HCT116 (cell line): ENCODE data around the gene SPOP. TPM values are rescaled to one million over a fixed set of nuclear protein-coding genes. Genes with fewer than 3 reads are reported as not detected.
A peak's percentile ranks its signal among the peaks of the same experiment; 100 is the strongest.
"Not testable (repeated sequence)": the region's sequence is repeated elsewhere in the genome, so short reads cannot be mapped to it uniquely, and the experiment has no call there.

ENCODE experiments used
- ATAC-seq: fragments of 200-7000 bp; cut with Tn5 transposase; 2 replicates; pipeline ENCODE4 v1.9.1; 2020; ENCODE audit warnings: mild to moderate bottlenecking, moderate library complexity
- BruUV-seq: library from RNA; stranded (reverse); fragments of 400-500 nt; replicated peaks from 2 replicates; lab custom pipeline; 2021; lab: Mats Ljungman, UMichigan
- CTCF ChIA-PET: fragments of 300-600 bp; sonication (Branson Sonifier 250); formaldehyde crosslinking; loops from one replicate; lab custom pipeline; 2021; ENCODE audit warnings: antibody characterized with exemption; lab: Charles Lee
- POLR2A ChIA-PET: fragments of 300-600, 350-600 bp; sonication (Branson Sonifier 250); formaldehyde crosslinking; loops from one replicate; lab custom pipeline; 2021; ENCODE audit warnings: antibody characterized with exemption; lab: Charles Lee
- RAD21 ChIA-PET, 2 experiments: fragments of 300-600 bp; sonication (Branson Sonifier 250); formaldehyde crosslinking; loops; one replicate each; lab custom pipeline; 2023; ENCODE audit warnings: low total read pairs in 2 of 2; ENCODE audit not compliant: uncharacterized antibody in 2 of 2, unreplicated experiment in 2 of 2, low non-redundant PET in 1 of 2; lab: Charles Lee
- DNase-seq: peaks from one replicate; pipeline ENCODE4 v3.0.0-alpha.2; 2010; ENCODE audit warnings: low read depth, low spot score
- H2AFZ ChIP-seq: fragments of 200-600 bp; shearing (Covaris generic), sonication (generic); 2 replicates; pipeline ENCODE4 v1.6.1; 2017; ENCODE audit warnings: low read depth, mixed run types, mixed read lengths, antibody characterized with exemption, low read length; ENCODE audit not compliant: poor library complexity, severe bottlenecking
- H3K27ac ChIP-seq: 2 replicates; pipeline ENCODE4 v1.5.1; 2012; ENCODE audit warnings: low read depth, low read length
- H3K27me3 ChIP-seq: fragments of 200-600 bp; sonication (generic); 2 replicates; pipeline ENCODE4 v1.6.1; 2016; ENCODE audit warnings: mixed run types, low read length, mixed read lengths; ENCODE audit not compliant: insufficient read depth
- H3K36me3 ChIP-seq, 2 experiments: fragments of 200-500 bp in 1 of 2; fragments of 200-600 bp in 1 of 2; sonication (Bioruptor generic) in 1 of 2; sonication (generic) in 1 of 2; 2 replicates each; pipeline versions ENCODE4 v1.5.1 to v1.6.1; 2014 to 2016; ENCODE audit warnings: low read length in 2 of 2, inconsistent platforms in 1 of 2, mixed read lengths in 1 of 2, mixed run types in 1 of 2; ENCODE audit not compliant: insufficient read depth in 2 of 2, control insufficient read depth in 1 of 2
- H3K4me1 ChIP-seq, 2 experiments: fragments of 200-600 bp in 1 of 2; sonication (generic) in 1 of 2; 2 replicates each; pipeline versions ENCODE4 v1.5.1 to v1.6.1; 2012 to 2017; ENCODE audit warnings: low read length in 2 of 2, inconsistent platforms in 1 of 2, mild to moderate bottlenecking in 1 of 2, mixed read lengths in 1 of 2, mixed run types in 1 of 2, moderate library complexity in 1 of 2; ENCODE audit not compliant: insufficient read depth in 2 of 2, control insufficient read depth in 1 of 2
- H3K4me2 ChIP-seq: fragments of 200-600 bp; sonication (generic); 2 replicates; pipeline ENCODE4 v1.6.1; 2017; ENCODE audit warnings: mixed run types, low read length, mixed read lengths
- H3K4me3 ChIP-seq, 2 experiments: fragments of 200-600 bp in 1 of 2; sonication (generic) in 1 of 2; replicated peaks in 1 of 2; 2 replicates each; pipeline ENCODE4 v1.5.1; 2011 to 2016; ENCODE audit warnings: low read length in 2 of 2, control low read depth in 1 of 2, low read depth in 1 of 2, mild to moderate bottlenecking in 1 of 2, mixed read lengths in 1 of 2, mixed run types in 1 of 2
- H3K79me2 ChIP-seq: fragments of 200-600 bp; sonication (generic); 2 replicates; pipeline ENCODE4 v1.6.1; 2017; ENCODE audit warnings: mild to moderate bottlenecking, mixed run types, low read length, moderate library complexity, mixed read lengths; ENCODE audit not compliant: insufficient read depth
- H3K9ac ChIP-seq: fragments of 200-600 bp; sonication (generic); 2 replicates; pipeline ENCODE4 v1.6.1; 2016; ENCODE audit warnings: low read length, mixed read lengths
- H3K9me2 ChIP-seq: fragments of 200-600 bp; sonication (generic), shearing (Covaris generic); 2 replicates; pipeline ENCODE4 v1.6.1; 2017; ENCODE audit warnings: mixed run types, mild to moderate bottlenecking, moderate library complexity; ENCODE audit not compliant: insufficient read depth
- H3K9me3 ChIP-seq, 2 experiments: fragments of 200-500 bp in 1 of 2; fragments of 200-600 bp in 1 of 2; sonication (Bioruptor generic) in 1 of 2; sonication (generic) in 1 of 2; 2 replicates each; pipeline ENCODE4 v1.6.1; 2014 to 2017; ENCODE audit warnings: low read length in 2 of 2, mixed read lengths in 2 of 2, inconsistent platforms in 1 of 2, low read depth in 1 of 2, mild to moderate bottlenecking in 1 of 2, mixed run types in 1 of 2, moderate library complexity in 1 of 2; ENCODE audit not compliant: control insufficient read depth in 1 of 2, insufficient read depth in 1 of 2
- H4K20me1 ChIP-seq: fragments of 200-600 bp; sonication (generic), shearing (Covaris generic); 2 replicates; pipeline ENCODE4 v1.6.1; 2017; ENCODE audit warnings: mixed run types, mild to moderate bottlenecking, moderate library complexity; ENCODE audit not compliant: insufficient read depth
- ATF3 ChIP-seq: IDR thresholded peaks from 2 replicates; pipeline ENCODE4 v1.6.1; 2012
- CBX3 ChIP-seq: IDR thresholded peaks from 2 replicates; pipeline ENCODE4 v1.6.1; 2012; ENCODE audit warnings: low read depth
- ELF1 ChIP-seq: IDR thresholded peaks from 2 replicates; pipeline ENCODE4 v1.6.1; 2012; ENCODE audit warnings: low read depth, borderline replicate concordance
- EZH2 ChIP-seq: fragments of 200-600 bp; sonication (generic); IDR thresholded peaks from 2 replicates; pipeline ENCODE4 v1.6.1; 2017; ENCODE audit warnings: antibody characterized with exemption, mixed run types
- JUND ChIP-seq: IDR thresholded peaks from 2 replicates; pipeline ENCODE4 v1.6.1; 2012
- MAX ChIP-seq: IDR thresholded peaks from 2 replicates; pipeline ENCODE4 v1.6.1; 2012
- POLR2A ChIP-seq: IDR thresholded peaks from 2 replicates; pipeline ENCODE4 v1.7.0; 2011; ENCODE audit warnings: borderline replicate concordance; ENCODE audit not compliant: insufficient read depth, insufficient read length; ENCODE audit errors: extremely low read depth
- POLR2AphosphoS5 ChIP-seq: IDR thresholded peaks from 2 replicates; pipeline ENCODE4 v1.6.1; 2011; ENCODE audit warnings: mild to moderate bottlenecking, low read depth, low read length, moderate library complexity
- SRF ChIP-seq: IDR thresholded peaks from 2 replicates; pipeline ENCODE4 v1.6.1; 2012; ENCODE audit warnings: low read depth
- TCF7L2 ChIP-seq: IDR thresholded peaks from 2 replicates; pipeline ENCODE4 v1.7.0; 2011; ENCODE audit warnings: borderline replicate concordance, inconsistent platforms; ENCODE audit not compliant: insufficient read depth, insufficient read length; ENCODE audit errors: extremely low read depth
- YY1 ChIP-seq: IDR thresholded peaks from 2 replicates; pipeline ENCODE4 v1.6.1; 2011; ENCODE audit warnings: low read length, low read depth, moderate library complexity, mild to moderate bottlenecking; ENCODE audit not compliant: insufficient replicate concordance; ENCODE audit errors: extremely low read depth
- ZBTB33 ChIP-seq: IDR thresholded peaks from 2 replicates; pipeline ENCODE4 v1.6.1; 2011; ENCODE audit warnings: mild to moderate bottlenecking, low read length, moderate library complexity; ENCODE audit not compliant: insufficient replicate concordance; ENCODE audit errors: extremely low read depth
- ZFX ChIP-seq: fragments of 450-650 bp; IDR thresholded peaks from 2 replicates; pipeline ENCODE4 v1.6.1; 2017
- ZNF274 ChIP-seq: fragments of 200-500 bp; sonication (Bioruptor generic); IDR thresholded peaks from 2 replicates; pipeline ENCODE4 v1.6.1; 2014; ENCODE audit warnings: mild to moderate bottlenecking, low read depth, low read length, inconsistent platforms
- intact Hi-C: fragments of 100-400 bp; cut with micrococcal nuclease; formaldehyde crosslinking; loops from 2 replicates; pipeline ENCODE4 v1.10.0; 2022
- total RNA-seq: library from RNA; stranded (reverse); gene quantifications from one replicate; pipeline ENCODE4 v1.2.1, GENCODE V29; 2021; ENCODE audit not compliant: unreplicated experiment

Gene SPOP
- total RNA-seq, 1 experiment from 2014 or later, result 85.1 TPM

- TF ChIP-seq ZBTB33, result no peak
- no peak; the same call in none of the 2 replicates for TF ChIP-seq MAX
- TF ChIP-seq SRF, result peak; percentile 57
- no peak for TF ChIP-seq ZFX
- peak; percentile 38; the same call in 1 of the 2 replicates for TF ChIP-seq POLR2AphosphoS5
- no peak for TF ChIP-seq POLR2A
- peak; percentile 92 for TF ChIP-seq JUND
- TF ChIP-seq YY1, result no peak
- TF ChIP-seq CBX3, result peak; percentile 55; the same call in 1 of the 2 replicates
- no peak for TF ChIP-seq ZNF274
- TF ChIP-seq TCF7L2, result no peak
- TF ChIP-seq ATF3, result no peak
- no peak for TF ChIP-seq EZH2
- TF ChIP-seq ELF1, result no peak
Observed at GRCh38 chr17:49646391-49647255, 31.3 kb downstream of the SPOP start (continued).

GRCh38 chr17:49646056-49646390 lies 31.9 kb downstream of the SPOP start:
- H4K20me1 ChIP-seq, H2AFZ ChIP-seq, intact Hi-C loops, H3K27me3 ChIP-seq, H3K9me2 ChIP-seq, DNase-seq, H3K9me3 ChIP-seq, H3K36me3 ChIP-seq: not testable (repeated sequence)
- Histone ChIP-seq H3K4me2 (peak overlapping the region; percentile 72), H3K27ac (peak overlapping the region; percentile 93), H3K9ac (peak overlapping the region; percentile 46), H3K79me2 (peaks cover 69% of the 10 kb centered on the region), H3K4me3 (peak overlapping the region; percentile 16 to 49), H3K4me1 (peaks cover 42 to 48% of the 10 kb centered on the region in 2 experiments)
- ChIA-PET RAD21 (interaction anchor here in 1 of 2 experiments (0.9 kb wide), 1 partner anchor 19 kb away, joined by 4 read pairs; no protein-coding TSS in a partner anchor), CTCF (interaction anchor here (1.1 to 2.8 kb wide), 3 partner anchors 76 to 89 kb away, joined by 3 to 16 read pairs (median 5); no protein-coding TSS in a partner anchor), POLR2A (interaction anchor here (1.0 to 2.0 kb wide), 8 partner anchors 9 to 36 kb away, joined by 3 to 8 read pairs (median 4); partner anchors contain the start of gene SPOP)
- ATAC-seq, result peak; percentile 47
- TSS peak; percentile 61 for BruUV-seq
